ENCODE results near the gene TSPAN4. TPM values are rescaled to one million over a fixed set of nuclear protein-coding genes. Genes with fewer than 3 reads are reported as not detected.
A peak's percentile ranks its signal among the peaks of the same experiment; 100 is the strongest.

The TSPAN4 gene
- total RNA-seq, 4 donors from 2014 or later, result 139 to 256 (median 221) TPM

GRCh38 chr11:797296-798092 lies 45.2 kb upstream of the TSPAN4 start:
- Histone ChIP-seq H3K4me1 (peaks cover 0 to 32% (median 22%) of the 10 kb centered on the region in 4 donors), H3K27me3 (no peaks in the 10 kb centered on the region), H3K36me3 (peaks cover 0 to 60% (median 0%) of the 10 kb centered on the region in 3 donors), H3K4me3 (peak overlapping the region; percentile 66 to 94 (median 81)), H3K27ac (peak overlapping the region; percentile 52 to 91 (median 84)), H3K9me3 (no peaks in the 10 kb centered on the region)
- DNase-seq (ENCODE audit: low spot score in 2 of 2), result peak; percentile 48 to 66
- TF ChIP-seq POLR2A (IDR thresholded peaks at IDR 0.05), result no peak
- no peak for TF ChIP-seq CTCF (IDR thresholded peaks at IDR 0.05)
- TF ChIP-seq EP300 (IDR thresholded peaks at IDR 0.05), result peak in 1 of 2 donors; percentile 40
- 0% methylated on average over 11 to 21 of the region's 57 CpGs for WGBS, 2 donors

GRCh38 chr11:798093-798713 lies 44.4 kb upstream of the TSPAN4 start, which contains the start of gene SLC25A22:
Gene SLC25A22, minus strand, starts transcription at chr11:798281. Its CDS starts 3,275 bp downstream, at chr11:795006.
- TF ChIP-seq EP300 (IDR thresholded peaks at IDR 0.05) (no peak), CTCF (IDR thresholded peaks at IDR 0.05) (peak; percentile 82 to 97 (median 97)), POLR2A (IDR thresholded peaks at IDR 0.05) (peak in 1 of 2 donors; percentile 25)
- peaks cover 0 to 32% (median 22%) of the 10 kb centered on the region in 4 donors for H3K4me1 ChIP-seq
- DNase-seq (ENCODE audit: low spot score in 2 of 2), result peak; percentile 60
- no peaks in the 10 kb centered on the region for H3K9me3 ChIP-seq
- H3K36me3 ChIP-seq, result peaks cover 0 to 60% (median 0%) of the 10 kb centered on the region in 3 donors
- H3K27ac ChIP-seq, result peak within 1 kb of the TSS; percentile 52 to 91 (median 84)
- peak within 1 kb of the TSS; percentile 66 to 94 (median 81) for H3K4me3 ChIP-seq
- no peaks in the 10 kb centered on the region for H3K27me3 ChIP-seq
- 4 to 36% methylated on average over 2 to 53 of the region's 69 CpGs for WGBS, 2 donors

- Histone ChIP-seq H3K36me3 (peaks cover 0 to 46% (median 0%) of the 10 kb centered on the region in 3 donors), H3K9me3 (no peaks in the 10 kb centered on the region), H3K27ac (no peak overlapping the region), H3K27me3 (no peaks in the 10 kb centered on the region), H3K4me3 (no peak overlapping the region), H3K4me1 (peaks cover 0 to 44% (median 30%) of the 10 kb centered on the region in 4 donors)
- DNase-seq (ENCODE audit: low spot score in 2 of 2), result no peak
- WGBS, 2 donors, result 92 to 93% methylated on average over 22 to 32 of the region's 32 CpGs
- TF ChIP-seq CTCF (IDR thresholded peaks at IDR 0.05) (no peak), POLR2A (IDR thresholded peaks at IDR 0.05) (no peak), EP300 (IDR thresholded peaks at IDR 0.05) (no peak)
Measured at GRCh38 chr11:799641-800316, 42.9 kb upstream of the TSPAN4 start.

GRCh38 chr11:800473-800872 lies 42.2 kb upstream of the TSPAN4 start:
- peaks cover 0 to 46% (median 0%) of the 10 kb centered on the region in 3 donors for H3K36me3 ChIP-seq
- TF ChIP-seq CTCF (IDR thresholded peaks at IDR 0.05), result no peak
- no peak for TF ChIP-seq EP300 (IDR thresholded peaks at IDR 0.05)
- no peak for TF ChIP-seq POLR2A (IDR thresholded peaks at IDR 0.05)
- H3K27me3 ChIP-seq, result no peaks in the 10 kb centered on the region
- DNase-seq (ENCODE audit: low spot score in 2 of 2), result no peak
- H3K4me3 ChIP-seq, result no peak overlapping the region
- H3K9me3 ChIP-seq, result no peaks in the 10 kb centered on the region
- H3K4me1 ChIP-seq, result peaks cover 0 to 44% (median 27%) of the 10 kb centered on the region in 4 donors
- WGBS, 2 donors, result 91 to 96% methylated on average over 20 to 30 of the region's 30 CpGs
- no peak overlapping the region for H3K27ac ChIP-seq

Data from tibial nerve (tissue), 4 donors.